ENCODE data around the gene RNPS1.
"Not testable (repeated sequence)": the region's sequence is repeated elsewhere in the genome, so short reads cannot be mapped to it uniquely, and the experiment has no call there.

RNPS1 gene

DNA sequence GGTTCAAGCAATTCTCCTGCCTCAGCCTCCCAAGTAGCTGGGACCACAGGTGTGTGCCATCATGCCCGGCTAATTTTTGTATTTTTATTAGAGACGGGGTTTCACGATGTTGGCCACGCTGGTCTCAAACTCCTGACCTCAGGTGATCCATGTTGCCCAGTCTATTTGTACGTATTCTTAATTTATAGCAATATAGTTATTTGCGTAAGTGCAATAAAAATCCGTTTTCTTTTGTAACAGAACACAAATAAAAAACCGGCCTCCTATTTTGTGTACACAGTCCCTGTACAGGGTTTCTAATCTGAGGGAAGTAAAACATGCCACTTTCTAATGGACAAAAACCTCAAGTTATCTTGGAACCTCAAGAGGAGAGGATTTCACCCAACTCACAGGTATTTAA lies 7.7 kb downstream of the RNPS1 start:
- no peak for DNase-seq (ENCODE audit: low read depth)
- TF ChIP-seq, protein P1, sequence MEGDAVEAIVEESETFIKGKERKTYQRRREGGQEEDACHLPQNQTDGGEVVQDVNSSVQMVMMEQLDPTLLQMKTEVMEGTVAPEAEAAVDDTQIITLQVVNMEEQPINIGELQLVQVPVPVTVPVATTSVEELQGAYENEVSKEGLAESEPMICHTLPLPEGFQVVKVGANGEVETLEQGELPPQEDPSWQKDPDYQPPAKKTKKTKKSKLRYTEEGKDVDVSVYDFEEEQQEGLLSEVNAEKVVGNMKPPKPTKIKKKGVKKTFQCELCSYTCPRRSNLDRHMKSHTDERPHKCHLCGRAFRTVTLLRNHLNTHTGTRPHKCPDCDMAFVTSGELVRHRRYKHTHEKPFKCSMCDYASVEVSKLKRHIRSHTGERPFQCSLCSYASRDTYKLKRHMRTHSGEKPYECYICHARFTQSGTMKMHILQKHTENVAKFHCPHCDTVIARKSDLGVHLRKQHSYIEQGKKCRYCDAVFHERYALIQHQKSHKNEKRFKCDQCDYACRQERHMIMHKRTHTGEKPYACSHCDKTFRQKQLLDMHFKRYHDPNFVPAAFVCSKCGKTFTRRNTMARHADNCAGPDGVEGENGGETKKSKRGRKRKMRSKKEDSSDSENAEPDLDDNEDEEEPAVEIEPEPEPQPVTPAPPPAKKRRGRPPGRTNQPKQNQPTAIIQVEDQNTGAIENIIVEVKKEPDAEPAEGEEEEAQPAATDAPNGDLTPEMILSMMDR (IDR thresholded peaks at IDR 0.05; ENCODE audit: low read depth, low read length): no peak
- TF ChIP-seq, protein P2, sequence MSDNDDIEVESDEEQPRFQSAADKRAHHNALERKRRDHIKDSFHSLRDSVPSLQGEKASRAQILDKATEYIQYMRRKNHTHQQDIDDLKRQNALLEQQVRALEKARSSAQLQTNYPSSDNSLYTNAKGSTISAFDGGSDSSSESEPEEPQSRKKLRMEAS (IDR thresholded peaks at IDR 0.05; ENCODE audit: low read depth, low read length): no peak
- no peak for TF ChIP-seq POLR2A (IDR thresholded peaks at IDR 0.05; ENCODE audit: extremely low read depth, insufficient read length)
- no peak for TF ChIP-seq MYC (IDR thresholded peaks at IDR 0.05; ENCODE audit: low read depth, low read length)
- H3K4me3 ChIP-seq (ENCODE audit: low read depth, low read length): no peak overlapping the region

DNA sequence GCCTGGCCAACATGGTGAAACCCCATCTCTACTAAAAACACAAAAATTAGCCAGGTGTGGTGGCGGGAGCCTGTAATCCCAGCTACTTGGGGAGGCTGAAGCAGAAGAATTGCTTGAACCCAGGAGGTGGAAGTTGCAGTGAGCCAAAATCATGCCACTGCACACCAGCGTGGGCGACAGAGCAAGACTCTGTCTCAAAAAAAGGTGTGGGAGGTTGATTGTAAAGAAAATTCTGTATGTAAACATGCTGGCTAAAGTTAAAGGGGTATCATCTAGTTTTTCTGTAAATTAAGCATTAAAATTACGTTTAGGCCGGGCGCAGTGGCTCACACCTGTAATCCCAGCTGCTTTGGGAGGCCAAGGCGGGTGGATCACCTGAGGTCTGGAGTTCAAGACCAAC lies 9.4 kb downstream of the RNPS1 start:
- not testable (repeated sequence) for DNase-seq (ENCODE audit: low read depth); H3K4me3 ChIP-seq (ENCODE audit: low read depth, low read length)

DNA sequence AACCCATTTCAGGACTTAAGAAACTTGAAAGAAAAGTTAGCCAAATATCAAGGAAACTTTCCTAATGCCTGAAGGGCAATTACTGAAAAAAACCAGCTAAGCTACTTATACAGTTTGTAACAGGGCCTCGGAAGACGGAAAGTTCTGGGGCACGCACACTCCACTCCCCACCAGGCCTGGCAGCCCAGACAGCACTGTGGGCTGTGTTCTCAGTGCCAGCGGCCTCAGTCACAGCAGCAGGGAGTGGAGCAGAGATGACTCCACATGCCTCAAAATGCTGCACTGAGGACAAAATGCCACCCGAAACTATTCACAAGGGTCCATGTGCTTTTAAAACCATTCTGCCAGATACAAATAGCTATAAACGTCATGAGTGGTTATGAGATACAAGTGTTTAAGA lies 10.2 kb downstream of the RNPS1 start:
- TF ChIP-seq MYC (IDR thresholded peaks at IDR 0.05; ENCODE audit: low read depth, low read length) (no peak), POLR2A (IDR thresholded peaks at IDR 0.05; ENCODE audit: extremely low read depth, insufficient read length) (no peak)
- TF ChIP-seq, protein P1 (IDR thresholded peaks at IDR 0.05; ENCODE audit: low read depth, low read length): no peak
- TF ChIP-seq, protein P2 (IDR thresholded peaks at IDR 0.05; ENCODE audit: low read depth, low read length): no peak
- no peak for DNase-seq (ENCODE audit: low read depth)
- no peak overlapping the region for H3K4me3 ChIP-seq (ENCODE audit: low read depth, low read length)

DNA sequence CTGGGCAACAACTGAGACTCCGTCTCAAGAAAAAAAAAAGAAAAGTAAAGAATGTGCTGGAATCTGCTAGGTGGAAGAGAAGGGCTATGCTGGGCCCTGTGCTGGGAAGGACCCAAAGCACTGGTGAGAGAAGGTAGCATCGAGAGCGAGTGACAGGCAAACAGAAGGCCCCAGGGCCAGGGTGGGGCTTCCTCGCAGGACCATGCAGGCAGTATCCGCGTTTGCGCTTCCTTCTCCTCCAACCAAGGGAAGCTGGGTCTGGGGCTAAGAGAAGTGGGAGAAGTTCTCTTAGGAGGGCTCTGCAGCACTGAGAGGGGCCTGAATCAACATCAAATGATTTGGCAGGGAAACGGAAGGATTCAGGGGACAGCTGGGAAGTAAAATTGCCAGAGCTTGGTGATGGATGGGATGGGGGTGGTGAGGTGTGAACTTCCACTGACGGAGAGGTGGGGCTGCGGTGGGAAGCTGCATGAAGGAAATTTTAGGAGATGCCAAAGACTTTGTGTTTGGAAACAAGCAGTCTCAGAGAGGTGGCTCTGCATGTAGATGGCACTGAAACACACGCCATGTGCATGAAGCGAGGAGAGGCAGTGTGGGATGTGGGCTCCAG lies 11.3 kb downstream of the RNPS1 start:
- H3K4me3 ChIP-seq (ENCODE audit: low read depth, low read length): no peak overlapping the region
- TF ChIP-seq, protein P2 (IDR thresholded peaks at IDR 0.05; ENCODE audit: low read depth, low read length): no peak
- TF ChIP-seq, protein P1 (IDR thresholded peaks at IDR 0.05; ENCODE audit: low read depth, low read length): no peak
- TF ChIP-seq MYC (IDR thresholded peaks at IDR 0.05; ENCODE audit: low read depth, low read length) (no peak), POLR2A (IDR thresholded peaks at IDR 0.05; ENCODE audit: extremely low read depth, insufficient read length) (no peak)
- DNase-seq (ENCODE audit: low read depth): no peak

DNA sequence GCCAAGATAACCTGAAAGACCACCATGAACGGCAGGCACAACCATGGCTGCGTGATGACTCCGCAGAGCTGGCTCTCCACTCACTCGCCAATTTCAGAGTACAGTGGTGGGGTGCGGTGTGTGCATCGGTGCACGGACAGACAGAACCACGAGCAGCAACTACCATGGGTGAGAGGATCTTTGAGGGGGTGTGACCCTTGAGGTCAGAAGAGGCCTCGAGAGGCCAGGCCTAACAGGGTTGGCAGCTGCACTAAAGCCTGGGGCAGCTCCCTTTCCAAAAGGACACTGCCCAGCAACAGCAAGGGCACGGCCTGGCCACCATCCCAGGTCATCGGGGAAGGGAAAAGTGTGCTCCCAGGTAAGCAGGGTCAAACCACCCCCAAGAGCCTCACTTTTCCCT lies 14.6 kb downstream of the RNPS1 start:
- no peak for DNase-seq (ENCODE audit: low read depth)
- TF ChIP-seq, protein P1 (IDR thresholded peaks at IDR 0.05; ENCODE audit: low read depth, low read length): no peak
- no peak for TF ChIP-seq MYC (IDR thresholded peaks at IDR 0.05; ENCODE audit: low read depth, low read length)
- H3K4me3 ChIP-seq (ENCODE audit: low read depth, low read length): no peak overlapping the region

DNA sequence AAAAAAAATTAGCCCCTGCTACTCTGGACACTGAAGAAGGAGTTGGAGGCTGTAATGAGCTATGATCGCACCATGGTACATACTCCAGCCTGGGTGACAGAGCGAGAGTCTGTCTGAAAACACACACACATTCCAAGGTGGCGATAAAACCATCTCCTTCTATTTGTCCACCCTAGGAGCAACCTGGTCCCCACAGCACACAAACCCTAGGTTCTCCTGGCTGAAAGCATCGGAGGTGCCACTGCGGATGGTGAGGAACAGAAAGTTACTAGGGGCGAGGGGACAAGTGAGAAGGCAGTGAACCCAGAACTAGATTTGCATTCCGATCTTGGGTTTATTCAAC lies 15.1 kb downstream of the RNPS1 start:
- no peak for DNase-seq (ENCODE audit: low read depth)
- H3K4me3 ChIP-seq (ENCODE audit: low read depth, low read length): no peak overlapping the region
- TF ChIP-seq, protein P2 (IDR thresholded peaks at IDR 0.05; ENCODE audit: low read depth, low read length): no peak
- TF ChIP-seq POLR2A (IDR thresholded peaks at IDR 0.05; ENCODE audit: extremely low read depth, insufficient read length) (no peak), MYC (IDR thresholded peaks at IDR 0.05; ENCODE audit: low read depth, low read length) (no peak)
- TF ChIP-seq, protein P1 (IDR thresholded peaks at IDR 0.05; ENCODE audit: low read depth, low read length): no peak

All from NB4 (cell line).